Activated CD8-positive, alpha-beta memory T cell treated with anti-CD3 and anti-CD28 coated beads for 1 hour (primary cell): ENCODE measurements around the gene KRTCAP2.

Source experiments
- DNase-seq, 2 donors: peaks; one replicate each; pipeline ENCODE4 v3.0.0-alpha.2; 2020; ENCODE audit warnings: low read depth in 1 of 2; ENCODE audit errors: extremely low read depth in 1 of 2

Gene KRTCAP2

GRCh38 chr1:155184835-155185782 lies 12.0 kb upstream of the KRTCAP2 start:
- no peak for DNase-seq

DNA sequence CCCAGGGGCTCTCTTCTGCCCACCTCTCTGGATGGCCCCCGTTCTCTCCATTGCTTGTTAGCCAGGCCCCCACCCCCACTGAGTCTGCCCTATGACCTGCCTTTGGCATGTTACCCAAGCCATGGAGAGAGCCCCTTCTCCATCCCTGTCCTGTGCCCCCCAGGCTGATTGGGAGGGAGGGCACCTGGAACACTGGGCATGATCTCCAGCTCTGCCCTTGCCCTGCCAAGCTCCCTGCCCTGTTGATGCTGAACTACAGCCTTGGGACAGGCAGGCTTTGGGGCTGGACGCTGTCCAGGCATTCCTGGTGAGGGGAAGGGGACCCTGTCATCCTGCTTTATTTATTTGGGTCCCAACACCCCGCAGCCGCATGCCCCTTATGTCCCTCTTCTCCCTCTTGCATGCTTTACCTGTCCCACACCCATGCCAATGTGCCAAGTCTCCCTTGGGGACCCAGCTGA lies 11.3 kb upstream of the KRTCAP2 start:
- no peak for DNase-seq

GRCh38 chr1:155183775-155184221 lies 10.7 kb upstream of the KRTCAP2 start:
- DNase-seq, result no peak

- no peak for DNase-seq
Measured at GRCh38 chr1:155182052-155182550, 9.0 kb upstream of the KRTCAP2 start.

DNA sequence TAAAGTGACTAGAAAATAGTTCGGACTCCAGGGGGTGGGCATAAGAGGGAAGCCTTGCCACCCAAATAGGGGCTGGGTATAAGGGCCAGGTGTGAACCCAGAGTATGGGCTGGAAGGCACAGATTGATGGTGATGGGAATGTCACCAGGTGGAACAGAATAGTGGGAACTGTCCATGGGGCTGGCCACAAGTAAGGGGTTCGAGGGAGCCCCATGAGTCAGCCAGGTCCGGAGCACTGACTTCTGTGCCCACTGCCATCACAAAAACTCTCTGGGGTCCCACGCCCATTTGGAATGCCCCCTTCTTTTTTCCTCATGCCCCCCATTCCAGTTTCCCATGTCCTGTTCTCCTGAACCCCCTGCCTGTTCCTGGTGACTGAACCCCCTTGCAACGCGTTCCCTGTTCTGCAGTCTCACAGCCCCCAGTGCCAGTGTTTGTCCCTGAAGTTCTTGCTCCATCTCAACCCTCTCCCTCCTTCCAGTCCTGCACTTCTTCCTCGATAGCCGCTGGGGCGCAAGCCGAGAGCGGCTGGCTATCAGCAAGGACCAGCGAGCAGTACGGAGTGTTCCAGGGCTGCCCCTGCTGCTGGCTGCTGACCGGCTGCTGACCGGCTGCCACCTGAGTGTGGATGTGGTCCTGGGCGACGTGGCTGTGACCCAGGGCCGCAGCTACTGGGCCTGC lies 8.4 kb upstream of the KRTCAP2 start:
- DNase-seq, result no peak

DNA sequence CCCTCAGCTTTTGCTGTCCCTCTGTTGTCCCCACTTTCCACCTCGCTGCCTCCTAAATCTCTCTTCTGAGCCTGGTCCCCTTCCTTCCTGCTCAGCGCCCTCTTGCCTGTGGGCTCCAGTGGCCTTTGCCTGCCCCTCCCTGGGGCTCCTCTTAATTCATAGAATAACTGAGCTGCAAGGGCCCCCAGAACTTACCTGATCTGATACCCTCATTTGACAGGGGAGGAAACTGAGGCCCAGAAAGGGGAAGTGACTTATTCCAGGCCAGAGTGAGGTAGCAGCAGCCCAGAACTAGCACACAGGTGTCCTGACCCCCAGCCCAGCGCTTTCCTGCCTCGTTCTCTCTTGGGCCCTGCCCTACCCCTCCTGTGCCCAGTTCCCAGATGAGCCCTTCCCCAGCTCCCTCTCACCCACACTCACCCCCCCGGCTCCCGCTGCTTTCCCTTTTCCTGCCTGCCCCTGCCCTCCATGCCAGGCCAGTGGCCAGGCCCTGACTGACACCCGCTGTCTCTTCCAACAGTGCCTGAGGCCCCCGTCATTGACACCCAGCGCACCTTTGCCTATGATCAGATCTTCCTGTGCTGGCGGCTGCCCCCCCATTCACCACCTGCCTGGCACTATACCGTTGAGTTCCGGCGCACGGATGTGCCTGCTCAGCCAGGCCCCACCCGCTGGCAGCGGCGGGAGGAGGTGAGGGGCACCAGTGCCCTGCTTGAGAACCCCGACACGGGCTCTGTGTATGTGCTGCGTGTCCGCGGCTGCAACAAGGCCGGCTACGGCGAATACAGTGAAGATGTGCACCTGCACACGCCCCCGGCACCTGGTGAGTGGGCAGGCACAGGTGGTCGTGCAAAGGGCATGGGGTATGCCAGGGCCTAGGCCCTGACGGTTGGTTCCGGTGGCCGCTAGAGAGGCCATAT lies 6.3 kb upstream of the KRTCAP2 start:
- DNase-seq, result no peak

DNA sequence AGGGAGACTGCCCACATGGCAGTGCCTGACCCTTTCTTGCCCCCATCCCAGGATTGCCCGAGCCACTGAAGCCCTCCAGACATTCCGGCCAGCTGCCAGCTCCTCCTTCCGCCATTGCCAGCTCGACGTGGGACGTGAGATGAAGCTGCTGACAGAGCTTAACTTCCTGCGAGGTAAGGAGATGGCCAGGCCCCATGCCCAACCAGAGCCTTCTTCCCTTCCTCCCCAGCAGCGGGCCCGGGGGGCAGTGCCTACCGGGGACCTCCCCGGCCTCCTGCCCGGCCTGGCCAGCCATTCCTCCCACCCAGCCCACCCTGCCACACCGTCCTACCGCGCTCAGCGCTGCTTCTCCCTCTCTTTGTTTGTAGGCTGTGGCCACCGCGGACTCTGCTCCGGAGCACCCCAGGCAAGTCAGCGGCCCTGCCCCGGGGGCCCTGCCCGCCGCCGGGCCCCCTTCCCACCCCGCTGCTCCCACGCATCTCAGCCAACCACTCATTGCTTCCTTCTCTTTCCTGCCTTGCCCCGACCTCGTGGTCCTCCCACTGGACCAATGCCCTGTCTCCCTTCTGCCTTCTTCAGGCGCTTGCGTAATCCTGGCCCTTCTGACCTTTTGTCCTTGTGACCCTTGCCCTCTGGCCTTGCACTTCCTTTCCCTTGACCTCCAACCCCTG lies 5.5 kb upstream of the KRTCAP2 start:
- no peak for DNase-seq

- DNase-seq, result no peak
Measured at GRCh38 chr1:155177918-155178281, 4.8 kb upstream of the KRTCAP2 start.

- no peak for DNase-seq
Measured at GRCh38 chr1:155177192-155177917, 4.3 kb upstream of the KRTCAP2 start.

DNA sequence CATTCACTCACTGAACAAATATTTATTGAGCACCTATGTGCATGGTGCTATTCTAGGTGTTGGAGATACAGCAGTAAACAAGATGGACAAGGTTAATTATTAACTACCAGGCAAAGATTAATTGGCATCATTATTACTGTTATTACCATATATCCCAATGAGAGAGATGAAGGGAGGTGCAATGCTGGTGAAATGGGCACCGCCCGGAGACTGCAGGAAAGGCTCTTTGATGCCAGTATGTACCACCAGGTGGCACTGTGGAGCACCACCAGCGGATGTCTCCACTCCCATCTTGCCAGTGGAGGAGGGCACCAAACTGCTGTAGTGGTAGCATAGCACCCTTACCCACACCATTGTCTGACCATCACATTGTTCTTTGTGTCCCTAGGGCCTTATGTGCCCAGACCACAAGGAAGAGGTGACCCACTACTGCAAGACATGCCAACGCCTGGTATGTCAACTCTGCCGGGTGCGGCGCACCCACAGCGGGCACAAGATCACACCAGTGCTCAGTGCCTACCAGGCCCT lies 3.5 kb upstream of the KRTCAP2 start:
- DNase-seq, result peak; percentile 60 to 77

GRCh38 chr1:155175927-155176371 lies 2.8 kb upstream of the KRTCAP2 start:
- DNase-seq, result no peak

DNA sequence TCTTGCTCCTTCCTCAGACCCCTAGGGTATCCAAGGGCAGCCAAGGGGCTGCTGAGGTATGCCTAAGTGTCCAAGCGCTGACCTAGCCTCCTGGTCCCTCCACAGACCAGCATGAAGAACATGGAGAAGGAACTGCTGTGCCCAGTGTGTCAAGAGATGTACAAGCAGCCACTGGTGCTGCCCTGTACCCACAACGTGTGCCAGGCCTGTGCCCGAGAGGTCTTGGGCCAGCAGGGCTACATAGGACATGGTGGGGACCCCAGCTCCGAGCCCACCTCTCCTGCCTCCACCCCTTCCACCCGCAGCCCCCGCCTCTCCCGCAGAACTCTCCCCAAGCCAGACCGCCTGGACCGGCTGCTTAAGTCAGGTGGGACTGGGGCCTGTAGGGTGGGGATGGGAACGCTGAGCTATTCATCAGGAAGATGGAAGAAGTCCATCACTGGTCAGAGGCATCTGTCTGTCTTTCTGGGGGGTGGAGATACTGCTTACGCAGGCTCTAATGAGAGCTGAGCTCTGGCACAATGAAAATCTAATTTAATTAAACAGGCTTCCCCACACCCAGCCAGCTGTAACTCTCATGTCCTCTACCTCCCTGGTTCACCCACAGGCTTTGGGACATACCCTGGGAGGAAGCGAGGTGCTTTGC lies 2.3 kb upstream of the KRTCAP2 start:
- DNase-seq, result no peak

DNA sequence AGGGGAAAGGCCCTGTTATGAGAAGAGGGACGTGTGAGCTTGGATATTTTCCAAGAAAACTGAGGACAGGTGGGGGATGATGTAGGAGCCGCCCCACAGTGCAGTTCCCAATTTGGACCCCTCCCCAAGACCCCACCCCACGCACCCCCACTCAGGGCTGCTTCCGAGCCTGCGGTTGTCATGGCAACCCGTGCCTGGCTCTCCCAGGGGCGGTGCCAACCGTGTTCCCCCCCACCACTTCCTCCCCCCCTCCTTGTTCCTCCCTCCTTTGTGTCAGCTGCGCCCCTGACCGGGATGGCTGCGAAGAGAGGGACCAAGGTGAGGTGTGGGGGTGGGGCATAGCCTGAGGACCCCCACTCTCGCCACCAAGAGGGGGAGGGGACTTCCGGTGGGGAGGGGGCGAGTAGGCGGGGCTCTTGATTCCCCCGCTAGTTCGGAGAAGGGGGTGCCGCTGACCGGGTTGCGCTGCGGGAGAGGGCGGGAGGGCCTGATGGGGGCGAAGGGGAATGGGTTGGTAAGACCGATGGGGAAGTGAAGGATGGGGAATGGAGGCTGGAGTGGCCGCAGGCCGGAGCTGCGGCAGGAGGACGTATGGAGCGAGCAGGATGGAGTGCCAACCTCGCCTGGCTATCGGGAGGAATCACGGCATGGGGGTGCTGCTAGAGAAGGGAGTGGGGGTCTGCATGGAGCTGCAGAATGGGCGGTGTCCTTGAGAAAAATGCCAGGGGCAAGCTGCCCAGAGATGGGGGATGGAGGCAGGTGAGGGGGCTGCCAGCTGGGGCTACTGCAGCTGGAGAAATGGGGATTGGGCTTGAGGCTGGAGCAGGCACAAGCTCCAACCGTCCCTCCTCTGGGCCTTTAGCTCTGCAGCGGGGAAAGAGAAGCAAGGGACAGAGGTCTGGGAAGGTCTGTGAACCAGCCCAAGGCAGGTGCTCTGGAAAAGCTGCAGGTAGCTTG lies 1.5 kb upstream of the KRTCAP2 start:
- DNase-seq, result peak in 1 of 2 donors; percentile 32

- peak in 1 of 2 donors; percentile 42 for DNase-seq
Measured at GRCh38 chr1:155173478-155174323, 597 bp upstream of the KRTCAP2 start, which contains the start of gene TRIM46. TRIM46 (plus strand) TSS chr1:155173849; CDS start chr1:155173967, 118 bp downstream.

DNA sequence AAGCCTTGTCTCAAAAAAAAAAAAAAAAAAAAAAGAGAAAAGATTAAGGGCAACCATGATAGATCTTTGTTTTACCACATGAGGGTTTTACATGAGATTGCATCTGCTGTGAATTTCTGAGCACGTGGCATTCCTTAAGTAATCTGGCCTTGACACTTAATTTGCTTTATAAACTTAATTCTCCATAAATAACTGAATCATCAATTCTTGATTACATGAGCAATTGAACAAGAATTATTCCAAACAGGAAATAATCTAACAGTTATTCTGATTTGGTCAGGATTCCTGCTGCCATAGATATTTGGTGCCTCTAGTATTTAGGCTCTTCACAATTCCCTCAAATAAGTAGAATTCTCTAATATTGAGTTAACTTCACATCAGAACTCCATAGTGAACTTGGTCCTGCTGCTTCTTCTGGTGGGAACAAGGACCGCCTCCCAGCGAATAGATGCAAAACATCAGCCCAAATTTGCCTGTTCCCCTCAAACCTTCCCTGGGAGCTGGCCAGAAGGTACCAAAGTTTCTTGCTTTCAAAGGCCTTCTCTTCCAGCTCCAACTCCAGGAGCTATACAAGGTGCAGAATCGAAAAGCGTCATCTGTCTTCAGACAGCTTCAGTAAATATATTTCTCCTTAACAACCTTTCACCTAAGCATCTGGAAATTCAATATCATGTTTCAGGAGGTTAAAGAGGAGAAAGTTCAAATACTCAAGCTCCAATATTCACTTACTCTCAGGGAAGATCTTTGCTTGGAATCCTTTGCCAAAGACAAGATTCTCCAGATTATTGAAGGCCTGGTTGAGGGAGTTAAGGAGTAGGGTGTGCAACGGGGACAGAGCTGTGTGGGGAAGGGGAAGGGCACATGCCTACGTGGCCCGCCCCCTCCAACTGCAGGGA lies 1.0 kb downstream of the KRTCAP2 start:
- DNase-seq, result no peak
